Glutamatergic neuron (in vitro differentiated cells): Measurements from ENCODE around the gene KRTAP4-16. TPM values are rescaled to one million over a fixed set of nuclear protein-coding genes. Genes with fewer than 3 reads are reported as not detected.

ENCODE experiments used
- DNase-seq: peaks from one replicate; pipeline ENCODE4 v3.0.0; 2022
- H3K27ac Mint-ChIP-seq: one replicate; pipeline ENCODE4 v1.8.0; 2020; ENCODE audit warnings: mild to moderate bottlenecking, mixed read lengths, inconsistent platforms; ENCODE audit not compliant: unreplicated experiment
- H3K27me3 Mint-ChIP-seq: one replicate; pipeline ENCODE4 v1.8.0; 2020; ENCODE audit warnings: mild to moderate bottlenecking, moderate library complexity, mixed read lengths, inconsistent platforms; ENCODE audit not compliant: unreplicated experiment
- H3K36me3 Mint-ChIP-seq: one replicate; pipeline ENCODE4 v1.8.0; 2020; ENCODE audit warnings: mild to moderate bottlenecking, mixed read lengths, inconsistent platforms; ENCODE audit not compliant: unreplicated experiment
- H3K4me1 Mint-ChIP-seq: one replicate; pipeline ENCODE4 v1.8.0; 2020; ENCODE audit warnings: mild to moderate bottlenecking, low read depth, mixed read lengths, inconsistent platforms; ENCODE audit not compliant: unreplicated experiment
- H3K4me3 Mint-ChIP-seq: one replicate; pipeline ENCODE4 v1.8.0; 2020; ENCODE audit warnings: mild to moderate bottlenecking, mixed read lengths, inconsistent platforms; ENCODE audit not compliant: unreplicated experiment
- H3K9me3 Mint-ChIP-seq: one replicate; pipeline ENCODE4 v1.8.0; 2020; ENCODE audit warnings: mild to moderate bottlenecking, moderate library complexity, mixed read lengths, inconsistent platforms; ENCODE audit not compliant: unreplicated experiment
- total RNA-seq: library from RNA; stranded (reverse); fragmentation: NEBNext Ultra II Directional; extraction: Animal tissue kit (Norgen Biotek cat#: 25700); gene quantifications from one replicate; pipeline ENCODE4 v1.2.1, GENCODE V29; 2021; ENCODE audit not compliant: unreplicated experiment
- TF ChIP-seq, protein P1 (sequence below): fragments of 200-600 bp; sonication (generic); IDR thresholded peaks from one replicate; pipeline ENCODE4 v1.5.0; 2021; ENCODE audit not compliant: partially characterized antibody, unreplicated experiment

KRTAP4-16 gene
- total RNA-seq, 1 donor from 2014 or later: not detected

DNA sequence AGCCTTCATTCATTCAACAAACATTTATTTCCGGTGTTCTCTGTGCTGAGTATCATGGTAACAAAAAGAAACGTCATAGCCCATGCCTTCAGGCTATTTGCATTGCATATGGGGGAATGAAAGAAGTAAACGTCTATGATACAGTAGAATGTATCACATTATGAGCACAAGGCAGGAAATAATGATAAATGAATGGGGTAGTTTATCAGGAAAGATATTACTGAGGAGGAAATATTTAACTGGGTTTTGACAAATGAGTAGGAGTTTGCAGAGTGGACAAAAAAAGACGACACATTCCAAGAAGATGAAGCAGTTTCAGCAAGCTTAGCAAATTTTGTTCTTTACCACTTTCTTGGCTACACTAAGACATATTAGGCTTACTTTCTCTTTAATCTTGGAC, 19.4 kb downstream of the KRTAP4-16 start:
- no peak for DNase-seq
- TF ChIP-seq, protein P1, sequence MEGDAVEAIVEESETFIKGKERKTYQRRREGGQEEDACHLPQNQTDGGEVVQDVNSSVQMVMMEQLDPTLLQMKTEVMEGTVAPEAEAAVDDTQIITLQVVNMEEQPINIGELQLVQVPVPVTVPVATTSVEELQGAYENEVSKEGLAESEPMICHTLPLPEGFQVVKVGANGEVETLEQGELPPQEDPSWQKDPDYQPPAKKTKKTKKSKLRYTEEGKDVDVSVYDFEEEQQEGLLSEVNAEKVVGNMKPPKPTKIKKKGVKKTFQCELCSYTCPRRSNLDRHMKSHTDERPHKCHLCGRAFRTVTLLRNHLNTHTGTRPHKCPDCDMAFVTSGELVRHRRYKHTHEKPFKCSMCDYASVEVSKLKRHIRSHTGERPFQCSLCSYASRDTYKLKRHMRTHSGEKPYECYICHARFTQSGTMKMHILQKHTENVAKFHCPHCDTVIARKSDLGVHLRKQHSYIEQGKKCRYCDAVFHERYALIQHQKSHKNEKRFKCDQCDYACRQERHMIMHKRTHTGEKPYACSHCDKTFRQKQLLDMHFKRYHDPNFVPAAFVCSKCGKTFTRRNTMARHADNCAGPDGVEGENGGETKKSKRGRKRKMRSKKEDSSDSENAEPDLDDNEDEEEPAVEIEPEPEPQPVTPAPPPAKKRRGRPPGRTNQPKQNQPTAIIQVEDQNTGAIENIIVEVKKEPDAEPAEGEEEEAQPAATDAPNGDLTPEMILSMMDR: no peak
- no peaks in the 10 kb centered on the region for H3K4me1 Mint-ChIP-seq
- no peak overlapping the region for H3K4me3 Mint-ChIP-seq
- peaks cover 6% of the 10 kb centered on the region for H3K36me3 Mint-ChIP-seq
- H3K27ac Mint-ChIP-seq: no peak overlapping the region
- peaks cover 7% of the 10 kb centered on the region for H3K9me3 Mint-ChIP-seq
- no peaks in the 10 kb centered on the region for H3K27me3 Mint-ChIP-seq

DNA sequence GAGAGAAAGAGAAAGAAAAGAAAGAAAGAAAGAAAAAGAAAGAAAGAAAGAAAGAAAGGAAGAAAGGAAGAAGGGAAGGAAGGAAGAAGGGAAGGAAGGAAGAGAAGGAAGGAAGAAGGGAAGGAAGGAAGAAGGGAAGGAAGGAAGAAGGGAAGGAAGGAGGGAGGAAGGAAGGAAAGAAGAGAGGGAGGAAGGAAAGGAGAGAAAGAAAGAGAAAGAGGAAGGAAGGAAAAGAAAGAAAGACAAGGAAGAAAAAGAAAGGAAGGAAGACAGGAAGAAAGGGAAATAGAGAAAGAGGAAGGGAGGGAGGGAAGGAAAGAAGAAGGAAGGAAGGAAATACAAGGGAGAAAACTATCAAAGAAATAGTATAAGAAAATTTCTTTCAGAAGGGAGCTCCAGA, 25.2 kb downstream of the KRTAP4-16 start:
- TF ChIP-seq, protein P1: no peak
- peaks cover 6% of the 10 kb centered on the region for H3K27me3 Mint-ChIP-seq
- H3K36me3 Mint-ChIP-seq: peaks cover 7% of the 10 kb centered on the region
- peaks cover 7% of the 10 kb centered on the region for H3K9me3 Mint-ChIP-seq
- no peak overlapping the region for H3K27ac Mint-ChIP-seq
- H3K4me1 Mint-ChIP-seq: no peaks in the 10 kb centered on the region
- H3K4me3 Mint-ChIP-seq: no peak overlapping the region
- DNase-seq: no peak

DNA sequence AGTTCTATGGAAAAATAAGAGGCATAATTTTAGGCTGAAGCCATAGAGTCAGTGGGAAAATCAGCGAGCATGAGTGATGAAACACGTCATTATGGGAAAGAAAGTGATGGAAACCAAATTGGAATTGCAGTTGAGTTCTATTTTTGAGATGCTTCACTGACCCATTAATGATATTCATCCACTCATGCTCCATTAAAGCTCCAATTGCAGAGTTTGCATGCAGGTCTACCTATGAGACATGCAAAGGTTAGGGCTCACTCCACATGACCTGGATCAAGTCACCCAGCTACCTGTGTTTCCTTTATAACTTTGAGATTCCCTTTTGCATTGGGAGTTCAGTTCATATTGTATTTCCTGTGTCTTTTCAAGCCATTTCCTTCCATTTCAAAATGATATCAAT, 28.3 kb downstream of the KRTAP4-16 start:
- Mint-ChIP-seq H3K9me3 (peaks cover 9% of the 10 kb centered on the region), H3K27me3 (peaks cover 8% of the 10 kb centered on the region), H3K4me3 (no peak overlapping the region), H3K27ac (no peak overlapping the region), H3K4me1 (peaks cover 5% of the 10 kb centered on the region), H3K36me3 (peaks cover 8% of the 10 kb centered on the region)
- DNase-seq: no peak
- TF ChIP-seq, protein P1: no peak

DNA sequence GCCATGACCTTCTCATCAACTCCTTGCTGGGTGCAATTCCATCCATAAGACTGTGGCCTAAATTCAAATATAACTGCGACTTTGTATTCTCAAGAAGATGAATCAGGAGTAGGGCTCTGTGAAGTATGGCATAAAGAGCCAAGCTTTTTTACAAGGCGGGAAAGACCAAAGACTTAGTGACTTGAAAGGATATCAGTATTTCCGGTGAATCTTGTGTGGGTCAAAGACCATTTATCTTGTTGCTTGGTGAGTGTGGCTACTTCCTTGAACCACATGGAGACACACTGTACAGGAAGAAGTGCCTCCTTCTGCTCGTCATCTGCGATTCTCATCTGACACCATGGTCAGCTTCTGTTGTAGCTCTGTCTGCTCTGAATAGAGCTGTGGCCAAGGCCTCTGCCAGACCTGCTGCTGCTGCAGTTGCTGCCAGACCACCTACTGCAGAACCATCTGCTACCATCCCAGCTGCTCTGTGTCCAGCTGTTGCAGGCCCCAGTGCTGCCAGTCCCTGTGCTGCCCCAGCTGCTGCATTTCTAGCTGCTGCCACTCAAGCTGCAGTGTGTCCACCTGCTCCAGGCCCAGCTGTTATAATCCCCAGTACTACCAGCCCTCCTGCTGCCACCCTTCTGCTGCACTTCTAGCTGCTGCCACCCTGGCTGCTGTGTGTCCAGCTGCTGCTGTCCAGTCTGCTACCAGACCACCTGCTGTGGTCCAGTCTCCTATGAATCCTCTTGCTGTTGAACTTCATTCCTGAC, 30.2 kb downstream of the KRTAP4-16 start:
- peaks cover 5% of the 10 kb centered on the region for H3K4me1 Mint-ChIP-seq
- H3K4me3 Mint-ChIP-seq: peak overlapping the region; percentile 67
- H3K9me3 Mint-ChIP-seq: peaks cover 9% of the 10 kb centered on the region
- H3K27ac Mint-ChIP-seq: peak overlapping the region; percentile 90
- H3K27me3 Mint-ChIP-seq: peaks cover 8% of the 10 kb centered on the region
- TF ChIP-seq, protein P1: no peak
- H3K36me3 Mint-ChIP-seq: peaks cover 8% of the 10 kb centered on the region
- DNase-seq: peak; percentile 48

DNA sequence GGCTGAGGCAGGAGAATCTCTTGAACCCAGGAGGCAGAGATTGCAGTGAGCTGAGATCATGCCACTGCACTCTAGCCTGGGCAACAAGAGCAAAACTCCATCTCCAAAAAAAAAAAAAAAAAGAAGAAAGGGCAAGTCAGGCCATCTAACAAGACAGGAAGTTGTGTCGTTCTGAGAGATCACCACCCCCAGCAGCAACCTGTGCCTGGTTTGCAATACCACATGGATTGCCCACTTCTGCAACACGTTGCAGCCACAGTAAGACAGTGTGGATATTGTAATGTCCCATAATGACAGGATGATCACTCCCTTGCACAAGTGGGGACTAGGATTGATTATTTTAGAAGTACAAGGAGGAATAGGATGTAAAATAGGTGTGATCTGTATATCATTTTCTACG, 33.0 kb downstream of the KRTAP4-16 start:
- Mint-ChIP-seq H3K36me3 (peaks cover 13% of the 10 kb centered on the region), H3K27me3 (peaks cover 8% of the 10 kb centered on the region), H3K9me3 (peaks cover 9% of the 10 kb centered on the region), H3K4me3 (no peak overlapping the region), H3K27ac (no peak overlapping the region), H3K4me1 (peaks cover 5% of the 10 kb centered on the region)
- no peak for DNase-seq
- TF ChIP-seq, protein P1: no peak
